Peyer's patch (tissue), 4 donors: Measurements from ENCODE around the gene ZNF146. TPM values are rescaled to one million over a fixed set of nuclear protein-coding genes. Genes with fewer than 3 reads are reported as not detected.
A peak's percentile ranks its signal among the peaks of the same experiment; 100 is the strongest.

Experiments used
- DNase-seq, 3 donors: peaks; one replicate each; pipeline ENCODE4 v3.0.0-alpha.2; 2017 to 2019
- H3K27ac ChIP-seq, 4 donors: fragments of 200-600 bp; sonication (generic); one replicate each; pipeline ENCODE4 v1.5.1; 2016 to 2019
- H3K27me3 ChIP-seq, 2 donors: fragments of 200-600 bp; sonication (generic); one replicate each; pipeline ENCODE4 v1.5.1; 2019
- H3K36me3 ChIP-seq, 3 donors: fragments of 200-600 bp; sonication (generic); one replicate each; pipeline ENCODE4 v1.5.1; 2016 to 2019
- H3K4me1 ChIP-seq, 4 donors: fragments of 200-600 bp; sonication (generic); one replicate each; pipeline ENCODE4 v1.5.1; 2016 to 2019
- H3K4me3 ChIP-seq, 4 donors: fragments of 200-600 bp; sonication (generic); 1 replicate in 3 of 4; 2 replicates in 1 of 4; pipeline ENCODE4 v1.5.1; 2016 to 2019; ENCODE audit warnings: mild to moderate bottlenecking in 1 of 4
- H3K9me3 ChIP-seq, 4 donors: fragments of 200-600 bp; sonication (generic); one replicate each; pipeline ENCODE4 v1.5.1; 2016 to 2019; ENCODE audit warnings: mild to moderate bottlenecking in 1 of 4
- CTCF ChIP-seq, 6 experiments: fragments of 450-650 bp in 4 of 6; fragments of 200-600 bp in 2 of 6; sonication (generic) in 1 of 6; IDR thresholded peaks; one replicate each; pipeline ENCODE4 v1.5.1; 2017 to 2019; ENCODE audit warnings: antibody characterized with exemption in 6 of 6, mild to moderate bottlenecking in 3 of 6, moderate library complexity in 1 of 6
- POLR2A ChIP-seq, 2 donors: fragments of 450-650 bp; IDR thresholded peaks; one replicate each; pipeline ENCODE4 v1.5.1; 2017; ENCODE audit warnings: antibody characterized with exemption in 2 of 2, mild to moderate bottlenecking in 2 of 2, moderate library complexity in 2 of 2
- total RNA-seq, 4 donors: library from RNA; depleted of rRNA; stranded (reverse); fragments of >200 nt; gene quantifications; one replicate each; pipeline ENCODE4 v1.1.0, GENCODE V29; 2016

Gene ZNF146
- total RNA-seq, 4 donors from 2014 or later = 43.2 to 71.0 (median 43.6) TPM

- TF ChIP-seq POLR2A (IDR thresholded peaks at IDR 0.05) = no peak
- no peaks in the 10 kb centered on the region for H3K4me1 ChIP-seq
- no peak overlapping the region for H3K4me3 ChIP-seq
- no peaks in the 10 kb centered on the region for H3K36me3 ChIP-seq
- H3K27me3 ChIP-seq = no peaks in the 10 kb centered on the region
- no peak overlapping the region for H3K27ac ChIP-seq
- no peak for DNase-seq
- H3K9me3 ChIP-seq = no peaks in the 10 kb centered on the region
Measured at GRCh38 chr19:36207605-36208252, 7.2 kb upstream of the ZNF146 start.

GRCh38 chr19:36209372-36209771 is 5.5 kb upstream of the ZNF146 start:
- Histone ChIP-seq H3K27me3 (no peaks in the 10 kb centered on the region), H3K9me3 (no peaks in the 10 kb centered on the region), H3K4me3 (no peak overlapping the region), H3K27ac (no peak overlapping the region), H3K4me1 (peaks cover 0 to 5% (median 0%) of the 10 kb centered on the region in 4 donors), H3K36me3 (no peaks in the 10 kb centered on the region)
- TF ChIP-seq CTCF (IDR thresholded peaks at IDR 0.05) (no peak), POLR2A (IDR thresholded peaks at IDR 0.05) (no peak)
- DNase-seq = no peak

- Histone ChIP-seq H3K4me3 (no peak overlapping the region), H3K9me3 (no peaks in the 10 kb centered on the region), H3K27ac (no peak overlapping the region), H3K27me3 (no peaks in the 10 kb centered on the region), H3K4me1 (peaks cover 0 to 5% (median 0%) of the 10 kb centered on the region in 4 donors), H3K36me3 (no peaks in the 10 kb centered on the region)
- no peak for TF ChIP-seq CTCF (IDR thresholded peaks at IDR 0.05)
- no peak for TF ChIP-seq POLR2A (IDR thresholded peaks at IDR 0.05)
- DNase-seq = no peak
Measured at GRCh38 chr19:36210497-36210896, 4.4 kb upstream of the ZNF146 start.

DNA sequence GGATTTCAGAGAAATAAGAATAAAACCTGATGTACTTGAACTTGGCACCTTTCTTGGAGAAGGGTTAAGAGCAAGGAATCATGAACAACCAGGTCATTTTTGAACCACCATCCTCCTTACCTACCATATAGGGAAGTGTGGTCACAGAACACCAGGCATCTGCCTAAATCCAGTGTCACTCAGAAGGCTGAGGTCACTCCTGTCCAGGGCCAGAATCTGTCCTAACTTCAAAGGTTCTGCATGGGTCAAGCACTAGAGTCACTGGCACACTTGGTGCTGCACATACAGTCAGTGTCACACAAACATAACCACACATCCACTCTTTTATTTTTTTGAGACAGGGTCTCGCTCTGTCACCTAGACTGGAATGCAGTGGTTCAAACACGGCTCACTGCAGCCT is 2.0 kb upstream of the ZNF146 start:
- DNase-seq = no peak
- Histone ChIP-seq H3K4me1 (peaks cover 0 to 14% (median 3%) of the 10 kb centered on the region in 4 donors), H3K27me3 (no peaks in the 10 kb centered on the region), H3K9me3 (no peaks in the 10 kb centered on the region), H3K36me3 (no peaks in the 10 kb centered on the region), H3K4me3 (no peak overlapping the region), H3K27ac (no peak overlapping the region)
- TF ChIP-seq POLR2A (IDR thresholded peaks at IDR 0.05) = no peak

GRCh38 chr19:36215276-36216123 is 594 bp downstream of the ZNF146 start:
- peak in 1 of 3 donors; percentile 24 for DNase-seq
- peak overlapping the region; percentile 75 to 95 (median 83) for H3K4me3 ChIP-seq
- no peaks in the 10 kb centered on the region for H3K9me3 ChIP-seq
- H3K4me1 ChIP-seq = peaks cover 0 to 14% (median 3%) of the 10 kb centered on the region in 4 donors
- H3K27me3 ChIP-seq = no peaks in the 10 kb centered on the region
- TF ChIP-seq CTCF (IDR thresholded peaks at IDR 0.05) (no peak), POLR2A (IDR thresholded peaks at IDR 0.05) (no peak)
- H3K27ac ChIP-seq = peak overlapping the region; percentile 93 to 96 (median 93)
- peaks cover 0 to 11% (median 0%) of the 10 kb centered on the region in 3 donors for H3K36me3 ChIP-seq

DNA sequence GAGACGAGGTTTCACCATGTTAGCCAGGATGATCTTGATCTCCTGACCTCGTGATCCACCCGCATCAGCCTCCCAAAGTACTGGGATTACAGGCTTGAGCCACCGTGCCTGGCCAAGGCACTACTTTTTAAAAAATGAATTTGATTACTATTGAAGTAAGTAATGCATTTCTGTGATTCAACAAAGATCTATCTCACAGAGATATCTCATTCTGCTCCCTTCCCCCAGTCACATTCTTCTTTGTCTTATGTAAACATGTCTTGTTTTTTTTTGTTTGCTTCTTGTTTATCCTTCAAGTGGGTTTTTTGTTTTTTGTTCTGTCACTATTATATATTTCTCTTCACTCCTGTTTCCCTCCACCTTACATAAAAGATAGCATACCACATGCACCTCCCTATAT is 6.6 kb downstream of the ZNF146 start:
- H3K4me3 ChIP-seq = no peak overlapping the region
- DNase-seq = no peak
- H3K27me3 ChIP-seq = no peaks in the 10 kb centered on the region
- H3K27ac ChIP-seq = no peak overlapping the region
- H3K36me3 ChIP-seq = peaks cover 0 to 52% (median 0%) of the 10 kb centered on the region in 3 donors
- H3K9me3 ChIP-seq = no peaks in the 10 kb centered on the region
- H3K4me1 ChIP-seq = peaks cover 0 to 22% (median 0%) of the 10 kb centered on the region in 4 donors
- no peak for TF ChIP-seq CTCF (IDR thresholded peaks at IDR 0.05)
- TF ChIP-seq POLR2A (IDR thresholded peaks at IDR 0.05) = no peak
